Ovary (tissue), 3 donors: ENCODE measurements around the gene LPCAT1.

Experiments used
- CTCF ChIP-seq, 3 donors: fragments of 450-650 bp in 2 of 3; fragments of 200-600 bp in 1 of 3; IDR thresholded peaks; one replicate each; pipeline versions ENCODE4 v1.5.1 to v1.8.0; 2016 to 2022; ENCODE audit warnings: antibody characterized with exemption in 3 of 3, mild to moderate bottlenecking in 1 of 3
- POLR2A ChIP-seq: fragments of 450-650 bp; IDR thresholded peaks from one replicate; pipeline ENCODE4 v1.6.1; 2017; ENCODE audit warnings: antibody characterized with exemption, mild to moderate bottlenecking, moderate library complexity
- donor health status: DM: no; HTN: no; CAD: no.

GRCh38 chr5:1500411-1501091, 23.2 kb downstream of the LPCAT1 start:
- TF ChIP-seq CTCF (IDR thresholded peaks at IDR 0.05) (no peak), POLR2A (no peak)
